Suprapubic skin (tissue), 4 donors: ENCODE measurements around the gene CDCA5. TPM values are rescaled to one million over a fixed set of nuclear protein-coding genes. Genes with fewer than 3 reads are reported as not detected.

Experiments used
- DNase-seq, 2 donors: peaks; one replicate each; pipeline ENCODE4 v3.0.0-alpha.2; 2019; ENCODE audit warnings: low spot score in 2 of 2
- H3K27ac ChIP-seq: fragments of 200-600 bp; sonication (generic); one replicate; pipeline ENCODE4 v1.5.1; 2019
- H3K27me3 ChIP-seq: fragments of 200-600 bp; sonication (generic); one replicate; pipeline ENCODE4 v1.5.1; 2019
- H3K36me3 ChIP-seq: fragments of 200-600 bp; sonication (generic); one replicate; pipeline ENCODE4 v1.5.1; 2019
- H3K4me1 ChIP-seq: fragments of 200-600 bp; sonication (generic); one replicate; pipeline ENCODE4 v1.5.1; 2019
- H3K4me3 ChIP-seq: fragments of 200-600 bp; sonication (generic); one replicate; pipeline ENCODE4 v1.5.1; 2019; ENCODE audit warnings: mild to moderate bottlenecking
- H3K9me3 ChIP-seq: fragments of 200-600 bp; sonication (generic); one replicate; pipeline ENCODE4 v1.5.1; 2019
- CTCF ChIP-seq, 2 donors: fragments of 200-600 bp in 1 of 2; fragments of 450-650 bp in 1 of 2; sonication (generic) in 1 of 2; IDR thresholded peaks; one replicate each; pipeline ENCODE4 v1.5.1; 2016 to 2019; ENCODE audit warnings: antibody characterized with exemption in 2 of 2, mild to moderate bottlenecking in 1 of 2, moderate library complexity in 1 of 2
- EP300 ChIP-seq: sonication (generic); formaldehyde crosslinking; IDR thresholded peaks from one replicate; pipeline ENCODE4 v1.6.1; 2017; ENCODE audit warnings: antibody characterized with exemption
- POLR2A ChIP-seq, 2 donors: fragments of 450-650 bp; IDR thresholded peaks; one replicate each; pipeline ENCODE4 v1.6.1; 2017; ENCODE audit warnings: antibody characterized with exemption in 2 of 2, mild to moderate bottlenecking in 2 of 2, moderate library complexity in 2 of 2
- POLR2AphosphoS5 ChIP-seq, 3 donors: sonication (generic); formaldehyde crosslinking; IDR thresholded peaks; one replicate each; pipeline ENCODE4 v1.6.1; 2017; ENCODE audit warnings: antibody characterized with exemption in 3 of 3
- WGBS: methylation state at CpG from one replicate; pipeline ENCODE4 v1.1.5; 2018; 5-methylcytosine and 5-hydroxymethylcytosine counted together
- total RNA-seq, 4 donors: library from RNA; depleted of rRNA; stranded (reverse); fragments of >200 nt; gene quantifications; one replicate each; pipeline ENCODE4 v1.1.0, GENCODE V29; 2016

CDCA5 gene
- total RNA-seq, 4 donors from 2014 or later, result 0.91 to 6.8 (median 1.4) TPM

GRCh38 chr11:65095974-65096806 is 12.3 kb upstream of the CDCA5 start, which contains the start of gene VPS51:
Gene VPS51 (plus strand): TSS chr11:65096214. CDS start chr11:65096251, 37 bp downstream.
- 1% methylated on average over 29 of the region's 52 CpGs for WGBS

GRCh38 chr11:65095427-65095826 is 11.6 kb upstream of the CDCA5 start:
- no peak for DNase-seq
- WGBS, result 77% methylated on average over 22 of the region's 22 CpGs
- Histone ChIP-seq H3K36me3 (no peaks in the 10 kb centered on the region), H3K27ac (peak overlapping the region; percentile 91), H3K9me3 (no peaks in the 10 kb centered on the region), H3K4me3 (peak overlapping the region; percentile 95), H3K4me1 (peaks cover 28% of the 10 kb centered on the region), H3K27me3 (no peaks in the 10 kb centered on the region)
- no peak for TF ChIP-seq EP300
- no peak for TF ChIP-seq CTCF (IDR thresholded peaks at IDR 0.05)
- TF ChIP-seq POLR2AphosphoS5 (IDR thresholded peaks at IDR 0.05), result no peak
- no peak for TF ChIP-seq POLR2A (IDR thresholded peaks at IDR 0.05)

More at GRCh38 chr11:65095974-65096806, 12.3 kb upstream of the CDCA5 start, which contains the start of gene VPS51:
- peaks cover 33% of the 10 kb centered on the region for H3K4me1 ChIP-seq
- peak; percentile 92 for DNase-seq
- H3K9me3 ChIP-seq, result no peaks in the 10 kb centered on the region
- H3K36me3 ChIP-seq, result no peaks in the 10 kb centered on the region
- H3K27me3 ChIP-seq, result no peaks in the 10 kb centered on the region
- peak within 1 kb of the TSS; percentile 95 for H3K4me3 ChIP-seq
- peak within 1 kb of the TSS; percentile 91 for H3K27ac ChIP-seq
- TF ChIP-seq POLR2AphosphoS5 (IDR thresholded peaks at IDR 0.05) (peak in 2 of 3 donors; percentile 22 to 99), EP300 (no peak), POLR2A (IDR thresholded peaks at IDR 0.05) (peak; percentile 44 to 45), CTCF (IDR thresholded peaks at IDR 0.05) (no peak)

- no peaks in the 10 kb centered on the region for H3K27me3 ChIP-seq
- TF ChIP-seq POLR2A (IDR thresholded peaks at IDR 0.05) (no peak), CTCF (IDR thresholded peaks at IDR 0.05) (no peak), EP300 (no peak), POLR2AphosphoS5 (IDR thresholded peaks at IDR 0.05) (no peak)
- WGBS, result 89% methylated on average over 4 of the region's 4 CpGs
- peaks cover 36% of the 10 kb centered on the region for H3K36me3 ChIP-seq
- H3K4me3 ChIP-seq, result no peak overlapping the region
- H3K9me3 ChIP-seq, result no peaks in the 10 kb centered on the region
- peaks cover 2% of the 10 kb centered on the region for H3K4me1 ChIP-seq
- no peak for DNase-seq
- H3K27ac ChIP-seq, result no peak overlapping the region
Observed at GRCh38 chr11:65090628-65091027, 6.8 kb upstream of the CDCA5 start.

GRCh38 chr11:65089621-65090020 is 5.8 kb upstream of the CDCA5 start:
- DNase-seq, result no peak
- peaks cover 8% of the 10 kb centered on the region for H3K4me1 ChIP-seq
- no peak overlapping the region for H3K4me3 ChIP-seq
- H3K9me3 ChIP-seq, result no peaks in the 10 kb centered on the region
- no peak overlapping the region for H3K27ac ChIP-seq
- no peaks in the 10 kb centered on the region for H3K27me3 ChIP-seq
- TF ChIP-seq POLR2AphosphoS5 (IDR thresholded peaks at IDR 0.05), result no peak
- no peak for TF ChIP-seq EP300
- no peak for TF ChIP-seq CTCF (IDR thresholded peaks at IDR 0.05)
- TF ChIP-seq POLR2A (IDR thresholded peaks at IDR 0.05), result no peak
- 90% methylated on average over 3 of the region's 4 CpGs for WGBS
- H3K36me3 ChIP-seq, result peaks cover 36% of the 10 kb centered on the region

- peaks cover 36% of the 10 kb centered on the region for H3K36me3 ChIP-seq
- H3K9me3 ChIP-seq, result no peaks in the 10 kb centered on the region
- H3K27me3 ChIP-seq, result no peaks in the 10 kb centered on the region
- no peak overlapping the region for H3K27ac ChIP-seq
- WGBS, result no CpG with 5 or more reads among the region's 15 CpGs
- peaks cover 16% of the 10 kb centered on the region for H3K4me1 ChIP-seq
- no peak overlapping the region for H3K4me3 ChIP-seq
- TF ChIP-seq POLR2A (IDR thresholded peaks at IDR 0.05) (no peak), CTCF (IDR thresholded peaks at IDR 0.05) (no peak)
- no peak for DNase-seq
Observed at GRCh38 chr11:65087827-65088226, 4.0 kb upstream of the CDCA5 start.
